ENCODE results near the gene NSD1. TPM values are rescaled to one million over a fixed set of nuclear protein-coding genes. Genes with fewer than 3 reads are reported as not detected.
A peak's percentile ranks its signal among the peaks of the same experiment; 100 is the strongest.

NSD1 gene
- total RNA-seq, 2 donors from 2014 or later: 29.8 to 32.0 TPM

DNA sequence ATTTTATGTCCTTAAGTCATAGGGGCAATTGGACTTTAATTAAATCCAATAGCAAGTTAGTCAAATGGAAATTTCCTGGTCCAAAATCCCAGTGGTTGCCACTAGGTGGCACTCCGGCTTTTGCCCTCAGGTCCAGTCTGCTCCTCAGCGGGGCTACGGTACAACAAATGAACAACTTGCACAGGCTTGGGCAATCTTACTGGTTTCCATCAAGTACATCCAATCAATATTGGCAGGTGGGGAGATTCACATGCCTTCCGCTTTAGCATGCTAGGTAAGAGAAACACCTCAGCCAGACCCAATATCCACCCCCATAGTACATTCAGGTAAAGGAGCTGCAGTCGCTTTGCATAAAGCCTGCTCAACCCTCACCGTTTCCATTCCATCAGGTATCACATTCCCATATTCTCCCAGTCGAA is 184.4 kb downstream of the NSD1 start:
- peak; percentile 89 to 92 (median 90) for DNase-seq
- WGBS, 2 donors: 10 to 14% methylated on average over 7 of the region's 7 CpGs
- peak; percentile 92 for ATAC-seq
- peaks cover 14% of the 10 kb centered on the region for H3K4me1 ChIP-seq
- H3K4me3 ChIP-seq: no peak overlapping the region
- peak overlapping the region in 3 of 4 donors; percentile 6 to 26 (median 13) for H3K27ac ChIP-seq
- TF ChIP-seq POLR2A (IDR thresholded peaks at IDR 0.05): no peak
- TF ChIP-seq, protein P1, sequence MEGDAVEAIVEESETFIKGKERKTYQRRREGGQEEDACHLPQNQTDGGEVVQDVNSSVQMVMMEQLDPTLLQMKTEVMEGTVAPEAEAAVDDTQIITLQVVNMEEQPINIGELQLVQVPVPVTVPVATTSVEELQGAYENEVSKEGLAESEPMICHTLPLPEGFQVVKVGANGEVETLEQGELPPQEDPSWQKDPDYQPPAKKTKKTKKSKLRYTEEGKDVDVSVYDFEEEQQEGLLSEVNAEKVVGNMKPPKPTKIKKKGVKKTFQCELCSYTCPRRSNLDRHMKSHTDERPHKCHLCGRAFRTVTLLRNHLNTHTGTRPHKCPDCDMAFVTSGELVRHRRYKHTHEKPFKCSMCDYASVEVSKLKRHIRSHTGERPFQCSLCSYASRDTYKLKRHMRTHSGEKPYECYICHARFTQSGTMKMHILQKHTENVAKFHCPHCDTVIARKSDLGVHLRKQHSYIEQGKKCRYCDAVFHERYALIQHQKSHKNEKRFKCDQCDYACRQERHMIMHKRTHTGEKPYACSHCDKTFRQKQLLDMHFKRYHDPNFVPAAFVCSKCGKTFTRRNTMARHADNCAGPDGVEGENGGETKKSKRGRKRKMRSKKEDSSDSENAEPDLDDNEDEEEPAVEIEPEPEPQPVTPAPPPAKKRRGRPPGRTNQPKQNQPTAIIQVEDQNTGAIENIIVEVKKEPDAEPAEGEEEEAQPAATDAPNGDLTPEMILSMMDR (IDR thresholded peaks at IDR 0.05): peak; percentile 77 to 97 (median 93)
- H3K27me3 ChIP-seq: no peaks in the 10 kb centered on the region
- H3K36me3 ChIP-seq (replicated peaks in 1 of 2; ENCODE audit: insufficient read depth in 1 of 2, low read depth in 2 of 2): no peaks in the 10 kb centered on the region
- H3K9me3 ChIP-seq: no peaks in the 10 kb centered on the region
- intact Hi-C loops (cut with DNase I): loop anchor here (10.0 kb wide), 1 partner anchor 157 kb away; the partner anchor contains the start of gene DBN1

DNA sequence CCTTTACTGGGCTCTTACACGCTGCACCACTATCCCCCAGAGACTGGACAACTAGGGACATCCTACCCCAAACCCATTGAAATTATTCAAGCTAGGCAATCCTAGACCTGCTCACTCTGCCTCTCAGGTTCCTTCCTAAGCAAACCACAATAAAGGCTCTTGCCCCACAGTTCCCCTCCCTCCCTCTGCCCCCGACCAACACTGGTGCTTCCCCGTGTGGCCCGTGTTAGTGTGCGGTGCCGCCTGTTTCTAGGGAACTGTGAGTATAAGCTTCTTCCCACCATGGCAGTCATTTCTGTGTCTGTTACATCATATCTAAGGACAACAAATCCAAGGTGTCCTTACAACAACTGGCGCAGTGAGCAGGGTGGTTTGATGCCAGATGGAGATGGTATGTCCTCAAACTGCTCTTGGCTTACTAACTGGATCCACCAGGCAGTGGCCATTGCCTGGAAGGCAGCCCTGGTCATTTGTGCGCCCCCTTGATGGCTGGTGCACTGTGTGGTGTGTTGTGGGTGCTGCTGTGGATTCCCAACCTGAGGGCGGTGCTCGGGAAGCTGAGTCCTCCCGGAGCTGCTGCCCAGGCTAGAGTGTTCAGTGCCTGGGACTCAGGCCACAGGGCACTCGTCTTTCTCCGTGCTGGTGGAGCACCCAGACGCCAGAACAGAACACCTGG is 186.5 kb downstream of the NSD1 start:
- WGBS, 2 donors: 84 to 93% methylated on average over 10 to 14 of the region's 14 CpGs
- TF ChIP-seq, protein P1 (IDR thresholded peaks at IDR 0.05): no peak
- TF ChIP-seq POLR2A (IDR thresholded peaks at IDR 0.05): no peak
- DNase-seq: no peak
- intact Hi-C loops (cut with DNase I): loop anchor here (5.0 to 10.0 kb wide), 2 partner anchors 37 to 155 kb away; partner anchors contain the start of genes DBN1 and RGS14
- no peak for ATAC-seq
- no peaks in the 10 kb centered on the region for H3K27me3 ChIP-seq
- H3K27ac ChIP-seq: no peak overlapping the region
- no peaks in the 10 kb centered on the region for H3K36me3 ChIP-seq (replicated peaks in 1 of 2; ENCODE audit: insufficient read depth in 1 of 2, low read depth in 2 of 2)
- H3K9me3 ChIP-seq: no peaks in the 10 kb centered on the region
- H3K4me3 ChIP-seq: no peak overlapping the region
- peaks cover 14% of the 10 kb centered on the region for H3K4me1 ChIP-seq

DNA sequence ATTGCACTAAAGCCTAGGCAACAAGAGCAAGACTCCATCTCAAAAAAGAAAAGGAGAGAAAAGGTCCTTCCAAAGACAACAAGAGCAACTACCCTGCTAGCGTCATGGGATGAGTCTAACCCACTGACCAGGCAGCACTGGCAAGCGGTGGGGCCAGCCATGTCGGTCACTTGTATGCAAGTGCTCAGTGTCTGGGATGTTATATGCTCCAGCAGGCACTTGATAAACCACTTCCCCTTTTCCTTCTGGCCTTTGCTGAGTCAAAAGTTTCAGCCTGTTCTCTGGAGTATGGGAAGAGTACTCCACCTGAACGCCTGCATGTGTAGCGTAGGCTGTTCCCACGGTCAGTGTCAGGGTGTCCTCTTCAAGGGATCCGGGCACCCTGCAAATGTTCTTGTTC is 187.3 kb downstream of the NSD1 start:
- TF ChIP-seq POLR2A (IDR thresholded peaks at IDR 0.05): no peak
- TF ChIP-seq, protein P1 (IDR thresholded peaks at IDR 0.05): no peak
- Histone ChIP-seq H3K36me3 (replicated peaks in 1 of 2; ENCODE audit: insufficient read depth in 1 of 2, low read depth in 2 of 2) (no peaks in the 10 kb centered on the region), H3K4me1 (peaks cover 22% of the 10 kb centered on the region), H3K9me3 (no peaks in the 10 kb centered on the region), H3K27ac (no peak overlapping the region), H3K27me3 (no peaks in the 10 kb centered on the region), H3K4me3 (no peak overlapping the region)
- intact Hi-C loops (cut with DNase I): loop anchor here (5.0 kb wide), 1 partner anchor 36 kb away; the partner anchor contains the start of gene RGS14
- DNase-seq (peak in 1 of 4 donors; percentile 51), ATAC-seq (no peak)
- WGBS, 2 donors: 67 to 96% methylated on average over 5 to 7 of the region's 7 CpGs

DNA sequence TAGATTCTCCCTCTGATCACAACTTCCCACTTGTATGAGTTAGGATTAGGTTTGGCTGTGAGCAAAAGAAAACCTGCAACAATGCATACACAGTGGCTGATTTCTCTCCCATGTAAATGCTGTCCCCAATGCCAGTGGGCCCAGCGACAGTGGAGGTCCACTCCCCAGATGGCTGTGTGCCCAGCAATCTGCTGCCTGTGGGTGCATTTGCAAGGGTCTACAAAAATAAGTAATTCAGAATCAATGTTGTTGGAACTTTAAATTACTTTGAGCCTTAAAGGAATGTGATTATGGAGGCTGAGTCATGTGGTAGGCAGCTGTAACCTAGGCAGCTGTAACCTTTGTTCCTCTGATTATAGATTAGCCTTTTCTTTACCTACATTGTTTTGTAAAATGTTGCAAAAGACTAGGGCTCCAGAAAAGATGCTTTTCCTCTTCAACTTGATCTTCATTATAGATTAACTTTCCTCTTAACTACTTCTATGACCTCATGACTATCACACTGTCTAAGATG is 192.4 kb downstream of the NSD1 start:
- H3K36me3 ChIP-seq (replicated peaks in 1 of 2; ENCODE audit: insufficient read depth in 1 of 2, low read depth in 2 of 2): no peaks in the 10 kb centered on the region
- H3K4me1 ChIP-seq: peaks cover 47% of the 10 kb centered on the region
- ATAC-seq (peak; percentile 60), DNase-seq (peak in 1 of 4 donors; percentile 40)
- 42 to 50% methylated on average over 1 of the region's 1 CpG for WGBS, 2 donors
- TF ChIP-seq, protein P1 (IDR thresholded peaks at IDR 0.05): no peak
- TF ChIP-seq POLR2A (IDR thresholded peaks at IDR 0.05): no peak
- no peaks in the 10 kb centered on the region for H3K27me3 ChIP-seq
- no peaks in the 10 kb centered on the region for H3K9me3 ChIP-seq
- H3K27ac ChIP-seq: peak overlapping the region; percentile 18 to 64 (median 56)
- intact Hi-C loops (cut with DNase I): no loop called here
- H3K4me3 ChIP-seq: no peak overlapping the region
